Measurements from ENCODE around the gene RAD1.

Gene RAD1

DNA sequence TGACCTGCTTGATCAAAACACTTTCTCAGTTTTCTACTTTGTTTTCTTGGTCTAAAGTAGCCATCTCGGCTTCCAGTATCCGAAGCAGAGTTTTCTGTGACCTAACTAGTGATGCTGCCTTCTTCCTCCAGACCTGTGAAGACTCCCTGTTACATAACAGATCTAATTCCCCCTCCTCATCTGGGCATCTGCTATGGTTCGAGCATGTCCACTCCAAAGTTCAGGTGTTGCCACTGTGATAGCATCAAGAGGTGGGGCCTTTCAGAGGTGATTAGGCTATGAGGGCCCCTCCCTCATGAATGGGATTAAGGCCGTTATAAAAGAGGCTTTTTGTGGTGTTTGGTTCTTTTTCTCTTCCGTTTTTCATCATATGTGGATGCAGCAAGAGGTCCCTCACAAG is 56.1 kb downstream of the RAD1 start:
- DNase-seq = no peak

DNA sequence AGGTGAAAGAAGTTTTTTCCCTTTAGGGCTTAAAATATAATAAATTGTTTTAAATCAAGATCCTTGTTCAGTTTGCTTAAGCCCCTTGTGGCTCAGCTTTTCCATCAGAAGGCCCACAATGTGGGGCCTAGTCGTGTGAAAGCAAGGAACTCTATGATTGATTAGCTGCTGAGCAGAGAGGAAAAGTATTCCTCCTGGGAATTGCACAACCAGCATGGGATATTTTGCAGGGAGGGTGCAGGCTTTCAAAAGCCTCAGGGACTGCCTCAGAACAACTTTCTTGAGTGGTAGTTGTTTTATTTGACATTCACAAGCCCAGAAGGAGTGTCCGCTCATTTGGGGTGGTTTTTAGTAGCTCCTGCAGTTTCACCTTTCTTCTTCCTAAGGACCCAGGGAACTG is 56.5 kb downstream of the RAD1 start:
- DNase-seq = no peak

- no peak for DNase-seq
Measured at GRCh38 chr5:34857894-34858293, 57.4 kb downstream of the RAD1 start.

- no peak for DNase-seq
Measured at GRCh38 chr5:34857161-34857560, 58.1 kb downstream of the RAD1 start.

Data from NCI-H446 treated with DMSO at 0.1 percent for 48 hours (cell line).